ENCODE measurements around the gene DSTYK. TPM values are rescaled to one million over a fixed set of nuclear protein-coding genes. Genes with fewer than 3 reads are reported as not detected.

DSTYK gene
- total RNA-seq, 2 experiments from 2014 or later: 13.9 to 15.3 TPM

- Mint-ChIP-seq H3K4me1 (ENCODE audit: low read depth) (no peaks in the 10 kb centered on the region), H3K36me3 (ENCODE audit: low read depth) (no peaks in the 10 kb centered on the region), H3K9me3 (no peaks in the 10 kb centered on the region), H3K27ac (no peak overlapping the region), H3K27me3 (no peaks in the 10 kb centered on the region), H3K4me3 (no peak overlapping the region)
- intact Hi-C loops (cut with DNase I, micrococcal nuclease): no loop called here
- no peaks in the 10 kb centered on the region for H3K4me1 ChIP-seq (ENCODE audit: insufficient read depth, low read length)
- ATAC-seq (ENCODE audit: poor library complexity) (no peak), DNase-seq (no peak)
- H3K9me3 ChIP-seq (ENCODE audit: control insufficient read depth in 1 of 2, insufficient read depth in 1 of 2, low read length in 2 of 2): no peaks in the 10 kb centered on the region
- no peak overlapping the region for H3K4me3 ChIP-seq (ENCODE audit: low read length)
- no peaks in the 10 kb centered on the region for H3K27me3 ChIP-seq (ENCODE audit: control insufficient read depth in 1 of 2, insufficient read depth in 2 of 2, low read length in 2 of 2)
- no peak for TF ChIP-seq CTCF (IDR thresholded peaks at IDR 0.05)
- ChIA-PET CTCF (no interaction called here), POLR2A (interaction anchor here (1.1 kb wide), 1 partner anchor 19 kb away, joined by 3 read pairs; no protein-coding TSS in a partner anchor)
- H3K27ac ChIP-seq (ENCODE audit: low read depth in 1 of 2, low read length in 2 of 2): no peak overlapping the region
- no peaks in the 10 kb centered on the region for H3K36me3 ChIP-seq (ENCODE audit: insufficient read depth, low read length)
These were observed 37.5 kb upstream of the DSTYK start for GRCh38 chr1:205248793-205249601.

GRCh38 chr1:205247130-205247921 is 35.8 kb upstream of the DSTYK start:
- no peaks in the 10 kb centered on the region for H3K36me3 ChIP-seq (ENCODE audit: insufficient read depth, low read length)
- POLR2A ChIA-PET: interaction anchor here (0.9 kb wide), 1 partner anchor 9 kb away, joined by 3 read pairs; no protein-coding TSS in a partner anchor
- no peak for DNase-seq

More at GRCh38 chr1:205247130-205247921, 35.8 kb upstream of the DSTYK start:
- Histone ChIP-seq H3K27ac (ENCODE audit: low read depth in 1 of 2, low read length in 2 of 2) (no peak overlapping the region), H3K4me3 (ENCODE audit: low read length) (no peak overlapping the region), H3K4me1 (ENCODE audit: insufficient read depth, low read length) (no peaks in the 10 kb centered on the region), H3K27me3 (ENCODE audit: control insufficient read depth in 1 of 2, insufficient read depth in 2 of 2, low read length in 2 of 2) (no peaks in the 10 kb centered on the region), H3K9me3 (ENCODE audit: control insufficient read depth in 1 of 2, insufficient read depth in 1 of 2, low read length in 2 of 2) (no peaks in the 10 kb centered on the region)
- CTCF ChIA-PET: no interaction called here
- H3K27ac Mint-ChIP-seq: no peak overlapping the region
- H3K4me3 Mint-ChIP-seq: no peak overlapping the region
- ATAC-seq (ENCODE audit: poor library complexity): no peak
- no peaks in the 10 kb centered on the region for H3K4me1 Mint-ChIP-seq (ENCODE audit: low read depth)
- intact Hi-C loops (cut with DNase I, micrococcal nuclease): no loop called here
- TF ChIP-seq CTCF (IDR thresholded peaks at IDR 0.05): no peak
- H3K27me3 Mint-ChIP-seq: no peaks in the 10 kb centered on the region
- H3K9me3 Mint-ChIP-seq: no peaks in the 10 kb centered on the region
- H3K36me3 Mint-ChIP-seq (ENCODE audit: low read depth): no peaks in the 10 kb centered on the region

All from CD4-positive, alpha-beta T cell (primary cell).